BJ (cell line): Measurements from ENCODE around the gene KRTAP25-1. TPM values are rescaled to one million over a fixed set of nuclear protein-coding genes. Genes with fewer than 3 reads are reported as not detected.

Source experiments
- CTCF ChIA-PET: fragments of 350-600 bp; formaldehyde crosslinking; extraction: SDS; loops from one replicate; lab custom pipeline; 2021; ENCODE audit warnings: antibody characterized with exemption, inconsistent platforms; lab: Yijun Ruan, JAX
- POLR2A ChIA-PET: fragments of 300-600 bp; sonication (Branson Sonifier 250); formaldehyde crosslinking; extraction: SDS; loops from one replicate; lab custom pipeline; 2021; ENCODE audit warnings: antibody characterized with exemption; lab: Charles Lee
- DNase-seq: peaks from one replicate; pipeline ENCODE4 v3.0.0-alpha.2; 2011; ENCODE audit warnings: low read depth
- H3K27me3 ChIP-seq: 2 replicates; pipeline ENCODE4 v1.6.0; 2011; ENCODE audit warnings: low read length; ENCODE audit not compliant: control insufficient read depth, insufficient read depth
- H3K36me3 ChIP-seq: 2 replicates; pipeline ENCODE4 v1.5.1; 2011; ENCODE audit warnings: low read length; ENCODE audit not compliant: control insufficient read depth, insufficient read depth
- H3K4me3 ChIP-seq: 2 replicates; pipeline ENCODE4 v1.5.1; 2011; ENCODE audit warnings: low read depth, mild to moderate bottlenecking, control low read depth, low read length
- polyA plus RNA-seq: library from polyadenylated mRNA; depleted of rRNA; stranded (reverse); fragments of >200 nt; gene quantifications from 2 replicates; pipeline ENCODE4 v1.2.3, GENCODE V29; 2011
- TF ChIP-seq, protein P1 (sequence below): IDR thresholded peaks from 2 replicates; pipeline ENCODE4 v1.5.1; 2011; ENCODE audit warnings: low read depth, mild to moderate bottlenecking, control low read depth, inconsistent platforms, low read length, moderate library complexity; ENCODE audit not compliant: insufficient read depth

The KRTAP25-1 gene
- polyA plus RNA-seq, 1 experiment, result not detected

DNA sequence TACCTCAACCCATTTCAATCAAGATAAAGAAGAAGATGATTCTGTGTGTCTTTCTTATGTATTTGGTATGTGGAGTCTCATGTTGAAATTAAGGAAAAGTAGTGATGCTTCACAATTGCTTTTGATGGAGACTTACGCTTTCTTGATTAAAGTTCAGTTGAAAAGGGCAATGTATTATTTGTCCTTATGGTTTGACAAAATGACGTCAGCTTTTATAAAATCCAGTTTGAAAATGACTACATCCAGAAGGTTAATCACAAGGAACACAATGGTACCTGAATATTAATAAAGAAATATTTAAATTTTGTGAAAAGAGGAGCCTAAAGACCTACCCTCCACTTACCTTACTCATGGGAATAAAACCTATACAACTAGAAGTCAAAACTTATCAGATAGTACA lies 26.4 kb upstream of the KRTAP25-1 start:
- CTCF ChIA-PET, result no interaction called here
- POLR2A ChIA-PET, result no interaction called here
- no peaks in the 10 kb centered on the region for H3K27me3 ChIP-seq
- H3K36me3 ChIP-seq, result no peaks in the 10 kb centered on the region
- H3K4me3 ChIP-seq, result no peak overlapping the region
- no peak for DNase-seq
- TF ChIP-seq, protein P1, sequence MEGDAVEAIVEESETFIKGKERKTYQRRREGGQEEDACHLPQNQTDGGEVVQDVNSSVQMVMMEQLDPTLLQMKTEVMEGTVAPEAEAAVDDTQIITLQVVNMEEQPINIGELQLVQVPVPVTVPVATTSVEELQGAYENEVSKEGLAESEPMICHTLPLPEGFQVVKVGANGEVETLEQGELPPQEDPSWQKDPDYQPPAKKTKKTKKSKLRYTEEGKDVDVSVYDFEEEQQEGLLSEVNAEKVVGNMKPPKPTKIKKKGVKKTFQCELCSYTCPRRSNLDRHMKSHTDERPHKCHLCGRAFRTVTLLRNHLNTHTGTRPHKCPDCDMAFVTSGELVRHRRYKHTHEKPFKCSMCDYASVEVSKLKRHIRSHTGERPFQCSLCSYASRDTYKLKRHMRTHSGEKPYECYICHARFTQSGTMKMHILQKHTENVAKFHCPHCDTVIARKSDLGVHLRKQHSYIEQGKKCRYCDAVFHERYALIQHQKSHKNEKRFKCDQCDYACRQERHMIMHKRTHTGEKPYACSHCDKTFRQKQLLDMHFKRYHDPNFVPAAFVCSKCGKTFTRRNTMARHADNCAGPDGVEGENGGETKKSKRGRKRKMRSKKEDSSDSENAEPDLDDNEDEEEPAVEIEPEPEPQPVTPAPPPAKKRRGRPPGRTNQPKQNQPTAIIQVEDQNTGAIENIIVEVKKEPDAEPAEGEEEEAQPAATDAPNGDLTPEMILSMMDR, result no peak

DNA sequence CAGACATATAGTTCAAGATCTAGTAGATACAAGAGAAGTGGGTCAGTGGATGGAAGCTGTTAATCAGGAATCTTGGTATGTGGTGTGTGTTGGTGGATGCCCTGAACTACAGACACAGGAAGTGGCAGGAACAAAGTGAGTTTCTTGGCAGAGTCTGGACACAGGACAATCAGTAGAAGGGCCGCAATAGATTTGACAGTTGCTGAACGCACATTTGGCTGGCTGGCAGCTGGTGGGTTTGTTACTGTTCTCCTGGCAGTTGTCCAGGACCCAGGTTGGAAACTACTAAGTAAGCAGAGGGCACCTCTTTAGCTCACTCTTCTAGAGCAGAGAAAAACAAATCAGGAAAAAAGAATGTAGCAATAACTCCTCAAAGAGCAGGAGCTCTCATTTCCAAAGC lies 17.6 kb upstream of the KRTAP25-1 start:
- ChIA-PET CTCF (no interaction called here), POLR2A (no interaction called here)
- H3K36me3 ChIP-seq, result no peaks in the 10 kb centered on the region
- no peak for DNase-seq
- TF ChIP-seq, protein P1, result no peak
- no peak overlapping the region for H3K4me3 ChIP-seq
- no peaks in the 10 kb centered on the region for H3K27me3 ChIP-seq

DNA sequence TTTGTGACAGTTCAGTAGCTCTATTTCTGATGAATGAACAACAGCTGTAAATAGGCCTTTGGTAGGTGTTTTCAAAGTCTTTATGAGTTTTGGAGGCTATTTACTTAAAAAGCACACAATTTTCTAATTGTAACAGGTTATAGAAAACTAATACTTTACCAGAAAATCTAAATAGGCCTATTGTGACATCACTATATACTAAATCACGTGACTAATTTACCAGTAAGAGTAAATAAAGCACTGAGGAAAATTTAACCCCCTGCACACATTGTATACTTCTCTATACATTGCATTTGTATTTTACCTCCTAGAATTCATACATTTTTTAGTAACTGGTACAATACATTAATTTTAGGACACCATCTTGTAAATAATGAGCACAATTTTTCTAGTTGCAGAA lies 15.8 kb upstream of the KRTAP25-1 start:
- TF ChIP-seq, protein P1, result no peak
- no peaks in the 10 kb centered on the region for H3K27me3 ChIP-seq
- H3K36me3 ChIP-seq, result no peaks in the 10 kb centered on the region
- ChIA-PET CTCF (no interaction called here), POLR2A (no interaction called here)
- DNase-seq, result no peak
- H3K4me3 ChIP-seq, result no peak overlapping the region

DNA sequence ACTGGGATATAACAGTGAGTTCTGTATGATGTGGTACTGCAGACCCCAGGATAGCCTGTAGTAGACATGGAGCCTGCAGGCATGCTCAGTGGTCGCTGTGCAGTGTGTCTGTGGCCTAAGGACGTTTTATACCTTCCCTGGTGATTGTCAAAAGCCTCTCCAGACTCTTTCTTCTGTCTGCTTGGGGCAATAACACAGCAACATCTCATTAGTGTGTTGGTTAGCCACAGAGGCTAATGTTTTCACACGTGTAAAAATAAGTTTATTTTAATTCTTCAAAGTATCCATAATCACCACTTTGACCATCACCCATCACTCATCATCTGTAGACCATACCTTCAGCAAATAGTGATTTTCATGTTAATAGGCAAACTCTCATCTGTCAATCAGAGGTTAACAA lies 6.5 kb downstream of the KRTAP25-1 start, which contains the start of gene KRTAP24-1:
KRTAP24-1 (minus strand) TSS at position 101 of the 400 bp plus-strand sequence; CDS start at position 83, 18 bp downstream.
- no peak within 1 kb of the TSS for H3K4me3 ChIP-seq
- CTCF ChIA-PET, result no interaction called here
- TF ChIP-seq, protein P1, result no peak
- POLR2A ChIA-PET, result no interaction called here
- DNase-seq, result no peak
- no peaks in the 10 kb centered on the region for H3K36me3 ChIP-seq
- no peaks in the 10 kb centered on the region for H3K27me3 ChIP-seq

DNA sequence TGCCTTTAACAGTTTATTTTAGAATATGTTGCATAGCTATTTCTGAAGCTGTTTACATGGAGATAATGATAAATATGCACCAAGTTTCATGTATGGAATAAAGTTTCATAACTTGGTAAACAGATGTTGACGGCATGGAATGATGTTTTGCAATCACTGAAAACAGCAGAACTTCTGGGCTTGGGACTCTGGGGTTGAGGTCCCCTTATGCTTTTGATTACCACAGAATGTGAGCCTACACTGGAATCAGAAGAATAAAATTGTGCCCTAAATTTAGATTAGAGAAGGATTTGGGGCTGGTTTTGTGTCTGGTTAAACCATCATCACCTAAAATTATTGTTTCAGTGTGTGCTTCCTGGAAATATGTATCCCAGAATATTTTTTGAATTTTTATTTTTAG lies 17.7 kb downstream of the KRTAP25-1 start:
- ChIA-PET POLR2A (no interaction called here), CTCF (no interaction called here)
- Histone ChIP-seq H3K4me3 (no peak overlapping the region), H3K27me3 (no peaks in the 10 kb centered on the region), H3K36me3 (no peaks in the 10 kb centered on the region)
- no peak for DNase-seq
- TF ChIP-seq, protein P1, result no peak
